ENCODE measurements around the gene DOCK10.
"Not testable (repeated sequence)": the region's sequence is repeated elsewhere in the genome, so short reads cannot be mapped to it uniquely, and the experiment has no call there.

The DOCK10 gene

GRCh38 chr2:225052703-225053102 is 10.4 kb upstream of the DOCK10 start (continued):
- TF ChIP-seq CREB5 (CRISPR knock-in tag; IDR thresholded peaks at IDR 0.05; ENCODE audit: low read depth): no peak

GRCh38 chr2:225047502-225047901 is 5.2 kb upstream of the DOCK10 start:
- not testable (repeated sequence) for ATAC-seq

- no peak for ATAC-seq
- TF ChIP-seq CSDC2 (CRISPR knock-in tag; IDR thresholded peaks at IDR 0.05) (no peak), SNAI2 (CRISPR knock-in tag; IDR thresholded peaks at IDR 0.05) (no peak), ZFP30 (CRISPR knock-in tag; IDR thresholded peaks at IDR 0.05) (no peak), POU6F1 (CRISPR knock-in tag; IDR thresholded peaks at IDR 0.05; ENCODE audit: borderline replicate concordance, low read depth) (no peak), ESRRG (CRISPR knock-in tag; IDR thresholded peaks at IDR 0.05) (no peak), OSR1 (CRISPR knock-in tag; IDR thresholded peaks at IDR 0.05) (no peak), BACH2 (CRISPR knock-in tag; IDR thresholded peaks at IDR 0.05; ENCODE audit: borderline replicate concordance) (no peak), PPARA (CRISPR knock-in tag; IDR thresholded peaks at IDR 0.05; ENCODE audit: borderline replicate concordance) (no peak), GLIS3 (CRISPR knock-in tag; IDR thresholded peaks at IDR 0.05) (no peak), ZNF565 (CRISPR knock-in tag; conservative IDR thresholded peaks at IDR 0.05; ENCODE audit: low read depth) (no peak), ZNF70 (CRISPR knock-in tag; IDR thresholded peaks at IDR 0.05) (no peak), PATZ1 (CRISPR knock-in tag; IDR thresholded peaks at IDR 0.05; ENCODE audit: borderline replicate concordance) (no peak), ISL1 (CRISPR knock-in tag; IDR thresholded peaks at IDR 0.05) (no peak), ZNF8 (CRISPR knock-in tag; IDR thresholded peaks at IDR 0.05) (no peak), CSRNP3 (CRISPR knock-in tag; IDR thresholded peaks at IDR 0.05) (no peak), TOX (CRISPR knock-in tag; IDR thresholded peaks at IDR 0.05; ENCODE audit: borderline replicate concordance) (no peak), TCF4 (CRISPR knock-in tag; IDR thresholded peaks at IDR 0.05; ENCODE audit: borderline replicate concordance) (no peak), ZC3H10 (CRISPR knock-in tag; IDR thresholded peaks at IDR 0.05) (no peak), CREB5 (CRISPR knock-in tag; IDR thresholded peaks at IDR 0.05; ENCODE audit: low read depth) (no peak), ARNTL (CRISPR knock-in tag; IDR thresholded peaks at IDR 0.05; ENCODE audit: borderline replicate concordance, low read depth) (no peak)
These were observed 516 bp upstream of the DOCK10 start for GRCh38 chr2:225042800-225043167.

- ATAC-seq: peak; percentile 48
- no peak for TF ChIP-seq CSRNP3 (CRISPR knock-in tag; IDR thresholded peaks at IDR 0.05)
- no peak for TF ChIP-seq OSR1 (CRISPR knock-in tag; IDR thresholded peaks at IDR 0.05)
- TF ChIP-seq ZNF8 (CRISPR knock-in tag; IDR thresholded peaks at IDR 0.05): no peak
- no peak for TF ChIP-seq PATZ1 (CRISPR knock-in tag; IDR thresholded peaks at IDR 0.05; ENCODE audit: borderline replicate concordance)
- no peak for TF ChIP-seq CSDC2 (CRISPR knock-in tag; IDR thresholded peaks at IDR 0.05)
- TF ChIP-seq ZNF565 (CRISPR knock-in tag; conservative IDR thresholded peaks at IDR 0.05; ENCODE audit: low read depth): no peak
- TF ChIP-seq TSHZ2 (CRISPR knock-in tag; IDR thresholded peaks at IDR 0.05): no peak
- no peak for TF ChIP-seq SNAI2 (CRISPR knock-in tag; IDR thresholded peaks at IDR 0.05)
- no peak for TF ChIP-seq ISL1 (CRISPR knock-in tag; IDR thresholded peaks at IDR 0.05)
These were observed 939 bp downstream of the DOCK10 start for GRCh38 chr2:225041207-225041850.
